DOHH2 (cell line): ENCODE results near the gene RAD23B.

ENCODE experiments used
- H3F3A ChIP-seq: fragments of 200-600 bp; sonication (generic), shearing (Covaris generic); 2 replicates; pipeline ENCODE4 v1.6.0; 2016; ENCODE audit warnings: antibody characterized with exemption, mild to moderate bottlenecking; ENCODE audit not compliant: control insufficient read depth, insufficient read depth
- H3K27ac ChIP-seq: fragments of 200-600 bp; sonication (generic); 2 replicates; pipeline ENCODE4 v1.5.1; 2014; ENCODE audit warnings: low read depth, mild to moderate bottlenecking, low read length, moderate library complexity
- H3K27me3 ChIP-seq: fragments of 200-600 bp; sonication (generic); 2 replicates; pipeline ENCODE4 v1.6.1; 2014; ENCODE audit warnings: mild to moderate bottlenecking, low read length, mixed read lengths; ENCODE audit not compliant: control insufficient read depth
- H3K36me3 ChIP-seq: fragments of 200-600 bp; sonication (generic); 2 replicates; pipeline ENCODE4 v1.6.1; 2014; ENCODE audit warnings: mild to moderate bottlenecking, low read length, moderate library complexity, mixed read lengths; ENCODE audit not compliant: control insufficient read depth
- H3K4me1 ChIP-seq: fragments of 200-600 bp; sonication (generic); 2 replicates; pipeline ENCODE4 v1.6.1; 2014; ENCODE audit warnings: mild to moderate bottlenecking, low read length, mixed read lengths; ENCODE audit not compliant: control insufficient read depth
- H3K4me2 ChIP-seq: fragments of 200-600 bp; sonication (generic); 2 replicates; pipeline ENCODE4 v1.6.0; 2014; ENCODE audit warnings: mild to moderate bottlenecking, low read length, moderate library complexity
- H3K4me3 ChIP-seq: fragments of 200-600 bp; sonication (generic); 2 replicates; pipeline ENCODE4 v1.5.1; 2014; ENCODE audit warnings: mild to moderate bottlenecking, low read length, mixed read lengths
- H3K79me2 ChIP-seq: fragments of 200-600 bp; sonication (generic); 2 replicates; pipeline ENCODE4 v1.6.1; 2014; ENCODE audit warnings: mild to moderate bottlenecking, low read length, mixed read lengths; ENCODE audit not compliant: control insufficient read depth
- H3K9me2 ChIP-seq: fragments of 200-600 bp; sonication (generic); replicated peaks from 2 replicates; pipeline ENCODE4 v1.6.1; 2014; ENCODE audit warnings: mild to moderate bottlenecking, low read length, mixed read lengths; ENCODE audit not compliant: control insufficient read depth
- H3K9me3 ChIP-seq: fragments of 200-600 bp; sonication (generic); 2 replicates; pipeline ENCODE4 v1.6.1; 2014; ENCODE audit warnings: antibody characterized with exemption, low read length, mixed read lengths; ENCODE audit not compliant: control insufficient read depth, insufficient read depth
- H4K20me1 ChIP-seq: fragments of 200-600 bp; sonication (generic); 2 replicates; pipeline ENCODE4 v1.6.0; 2014; ENCODE audit warnings: low read depth, mild to moderate bottlenecking, antibody characterized with exemption, low read length, moderate library complexity; ENCODE audit not compliant: control insufficient read depth, insufficient read depth
- EZH2phosphoT487 ChIP-seq: fragments of 200-600 bp; sonication (generic); IDR thresholded peaks from 2 replicates; pipeline ENCODE4 v1.6.1; 2017; ENCODE audit warnings: borderline replicate concordance, mild to moderate bottlenecking, antibody characterized with exemption, low read length, moderate library complexity, mixed read lengths
- TF ChIP-seq, protein P1 (sequence below): fragments of 200-600 bp; sonication (generic); IDR thresholded peaks from one replicate; pipeline ENCODE4 v1.5.1; 2014; ENCODE audit warnings: antibody characterized with exemption, mild to moderate bottlenecking, low read depth, low read length; ENCODE audit not compliant: poor library complexity, severe bottlenecking

The RAD23B gene

DNA sequence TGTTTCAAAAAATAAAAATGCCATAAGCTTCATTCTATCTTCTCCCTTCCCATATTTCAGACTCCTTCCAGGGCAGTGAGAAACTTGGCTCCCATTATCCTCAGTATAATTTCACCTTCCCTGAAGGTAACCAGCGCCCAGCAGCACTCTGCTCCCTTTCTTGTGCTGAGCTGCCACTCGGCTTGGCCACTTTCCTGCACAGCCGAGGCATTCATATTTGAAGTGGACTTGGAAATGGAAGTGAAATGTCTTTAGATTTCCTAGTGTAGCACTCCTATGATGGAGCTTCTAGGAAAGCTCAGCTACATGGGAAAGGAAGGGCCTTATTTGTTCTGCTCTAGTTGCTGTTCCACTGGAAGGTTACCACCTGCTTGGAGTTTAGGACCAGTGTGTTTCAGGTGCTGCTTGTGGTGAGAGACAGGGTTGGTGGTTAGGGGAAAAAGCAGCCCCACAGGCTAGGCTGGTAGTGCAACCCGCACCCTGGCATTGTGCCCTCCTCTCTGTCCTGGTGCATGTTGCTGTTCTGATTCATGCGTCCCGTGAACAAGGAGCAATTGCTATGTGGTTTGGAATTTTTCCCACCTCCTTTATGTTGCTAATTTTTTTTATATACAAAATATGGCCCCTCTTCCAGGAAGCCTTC, 53.8 kb downstream of the RAD23B start:
- H3K9me2 ChIP-seq: no peaks in the 10 kb centered on the region
- H3F3A ChIP-seq: peaks cover 11% of the 10 kb centered on the region
- no peaks in the 10 kb centered on the region for H3K79me2 ChIP-seq
- peaks cover 49% of the 10 kb centered on the region for H3K36me3 ChIP-seq
- H3K9me3 ChIP-seq: no peaks in the 10 kb centered on the region
- H3K4me2 ChIP-seq: no peak overlapping the region
- TF ChIP-seq EZH2phosphoT487: no peak
- TF ChIP-seq, protein P1, sequence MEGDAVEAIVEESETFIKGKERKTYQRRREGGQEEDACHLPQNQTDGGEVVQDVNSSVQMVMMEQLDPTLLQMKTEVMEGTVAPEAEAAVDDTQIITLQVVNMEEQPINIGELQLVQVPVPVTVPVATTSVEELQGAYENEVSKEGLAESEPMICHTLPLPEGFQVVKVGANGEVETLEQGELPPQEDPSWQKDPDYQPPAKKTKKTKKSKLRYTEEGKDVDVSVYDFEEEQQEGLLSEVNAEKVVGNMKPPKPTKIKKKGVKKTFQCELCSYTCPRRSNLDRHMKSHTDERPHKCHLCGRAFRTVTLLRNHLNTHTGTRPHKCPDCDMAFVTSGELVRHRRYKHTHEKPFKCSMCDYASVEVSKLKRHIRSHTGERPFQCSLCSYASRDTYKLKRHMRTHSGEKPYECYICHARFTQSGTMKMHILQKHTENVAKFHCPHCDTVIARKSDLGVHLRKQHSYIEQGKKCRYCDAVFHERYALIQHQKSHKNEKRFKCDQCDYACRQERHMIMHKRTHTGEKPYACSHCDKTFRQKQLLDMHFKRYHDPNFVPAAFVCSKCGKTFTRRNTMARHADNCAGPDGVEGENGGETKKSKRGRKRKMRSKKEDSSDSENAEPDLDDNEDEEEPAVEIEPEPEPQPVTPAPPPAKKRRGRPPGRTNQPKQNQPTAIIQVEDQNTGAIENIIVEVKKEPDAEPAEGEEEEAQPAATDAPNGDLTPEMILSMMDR: no peak
- peaks cover 8% of the 10 kb centered on the region; the same call in 1 of the 2 replicates for H4K20me1 ChIP-seq
- no peak overlapping the region for H3K27ac ChIP-seq
- H3K4me1 ChIP-seq: peaks cover 8% of the 10 kb centered on the region
- H3K4me3 ChIP-seq: no peak overlapping the region
- no peaks in the 10 kb centered on the region for H3K27me3 ChIP-seq

DNA sequence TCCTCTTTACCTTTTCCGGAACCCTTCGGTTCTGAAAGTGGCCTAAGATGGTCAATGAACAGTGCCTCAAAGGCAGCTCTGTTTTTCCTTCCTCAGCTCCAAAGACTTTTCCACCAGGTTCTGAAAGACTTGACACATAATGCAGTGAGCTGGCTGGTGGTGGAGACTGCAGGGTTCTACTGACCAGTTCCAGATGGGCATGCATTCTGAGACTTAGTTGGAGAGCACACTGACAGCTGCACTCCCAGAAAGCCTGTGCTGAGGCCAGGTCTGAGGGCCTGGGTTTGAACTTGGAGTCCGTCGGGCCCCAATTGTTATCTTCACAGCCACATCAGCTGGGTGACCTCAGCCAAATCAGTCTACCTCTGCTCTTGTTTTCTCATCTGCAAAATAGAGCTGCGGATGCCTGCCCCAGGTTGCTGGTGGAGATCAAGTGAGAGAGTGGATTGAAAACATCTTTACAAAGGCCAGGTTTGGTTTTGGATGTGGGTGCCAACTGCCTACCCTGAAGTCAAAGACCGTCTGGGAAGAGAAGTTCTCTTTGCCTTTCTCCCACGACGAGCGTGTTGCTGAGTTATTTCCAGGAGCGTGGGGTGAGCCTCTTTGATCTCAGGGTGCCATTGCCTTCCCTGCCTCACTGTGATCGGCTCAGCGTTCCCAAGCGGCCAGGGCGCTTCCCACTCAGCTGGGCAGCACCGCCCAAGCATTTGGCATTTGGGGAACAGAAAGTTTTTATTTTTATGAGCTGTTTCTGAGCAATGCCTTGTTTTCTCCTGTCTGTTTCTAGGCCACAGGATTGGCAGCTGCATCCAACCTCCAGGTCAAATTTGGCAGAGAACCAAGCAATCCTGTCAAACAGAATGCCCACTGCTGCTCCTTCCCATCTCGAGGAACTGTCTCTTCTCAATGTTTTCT, 54.9 kb downstream of the RAD23B start:
- H4K20me1 ChIP-seq: peaks cover 8% of the 10 kb centered on the region; the same call in 1 of the 2 replicates
- H3K4me1 ChIP-seq: peaks cover 8% of the 10 kb centered on the region
- H3K9me2 ChIP-seq: no peaks in the 10 kb centered on the region
- no peak overlapping the region for H3K4me2 ChIP-seq
- peaks cover 11% of the 10 kb centered on the region for H3F3A ChIP-seq
- no peaks in the 10 kb centered on the region for H3K9me3 ChIP-seq
- H3K79me2 ChIP-seq: no peaks in the 10 kb centered on the region
- H3K27me3 ChIP-seq: no peaks in the 10 kb centered on the region
- H3K36me3 ChIP-seq: peaks cover 38% of the 10 kb centered on the region
- H3K4me3 ChIP-seq: no peak overlapping the region
- no peak overlapping the region for H3K27ac ChIP-seq
- TF ChIP-seq, protein P1: no peak
- TF ChIP-seq EZH2phosphoT487: no peak

DNA sequence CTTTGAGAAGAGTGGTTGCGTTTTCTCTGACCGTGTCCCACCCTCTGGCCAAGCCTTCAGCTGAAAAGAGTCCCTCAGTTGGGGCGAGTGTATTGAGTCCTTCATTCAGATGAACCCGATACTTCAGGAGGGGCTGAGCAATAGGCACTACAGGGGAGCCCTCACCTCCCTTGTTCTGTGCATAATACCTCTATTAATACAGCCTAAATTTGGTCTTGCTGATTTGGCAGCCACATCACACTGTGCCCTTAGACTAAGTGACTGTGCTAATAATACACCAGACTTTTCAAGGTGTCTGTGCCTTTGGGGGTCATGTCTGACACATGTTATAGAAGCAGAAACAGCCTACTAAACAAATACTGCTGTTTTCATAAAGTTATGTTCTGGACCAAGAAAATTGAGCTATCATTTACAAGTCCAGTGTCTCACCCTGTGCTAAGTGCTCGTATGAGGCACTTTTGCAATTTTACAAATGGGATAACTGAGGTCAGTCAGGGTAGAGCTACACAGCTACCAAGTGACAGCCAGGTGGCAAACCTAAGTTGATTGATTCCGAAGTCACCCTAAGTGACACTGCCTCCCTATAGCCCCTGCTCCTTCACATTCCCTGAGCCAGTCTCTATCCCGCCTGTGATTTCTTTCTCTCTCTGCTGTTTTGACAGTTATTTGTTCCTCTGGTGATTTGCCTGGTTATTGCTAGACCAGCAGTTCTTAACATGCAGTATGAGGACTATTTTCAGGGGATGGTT, 56.0 kb downstream of the RAD23B start:
- Histone ChIP-seq H3K27me3 (no peaks in the 10 kb centered on the region), H3K4me2 (no peak overlapping the region), H3K9me2 (no peaks in the 10 kb centered on the region), H3K4me1 (peaks cover 8% of the 10 kb centered on the region), H4K20me1 (peaks cover 8% of the 10 kb centered on the region; the same call in 1 of the 2 replicates), H3K27ac (no peak overlapping the region), H3F3A (peaks cover 11% of the 10 kb centered on the region), H3K9me3 (no peaks in the 10 kb centered on the region), H3K36me3 (peaks cover 26% of the 10 kb centered on the region), H3K79me2 (no peaks in the 10 kb centered on the region), H3K4me3 (no peak overlapping the region)
- no peak for TF ChIP-seq EZH2phosphoT487
- TF ChIP-seq, protein P1: no peak
